ENCODE data around the gene GREM2.

The GREM2 gene

GRCh38 chr1:240611619-240612480, at the start of gene GREM2:
Gene GREM2, minus strand, starts transcription at chr1:240612155. Its CDS starts 118,680 bp downstream, at chr1:240493475.
- DNase-seq (ENCODE audit: low read depth in 2 of 2): peak; percentile 4 to 5

DNA sequence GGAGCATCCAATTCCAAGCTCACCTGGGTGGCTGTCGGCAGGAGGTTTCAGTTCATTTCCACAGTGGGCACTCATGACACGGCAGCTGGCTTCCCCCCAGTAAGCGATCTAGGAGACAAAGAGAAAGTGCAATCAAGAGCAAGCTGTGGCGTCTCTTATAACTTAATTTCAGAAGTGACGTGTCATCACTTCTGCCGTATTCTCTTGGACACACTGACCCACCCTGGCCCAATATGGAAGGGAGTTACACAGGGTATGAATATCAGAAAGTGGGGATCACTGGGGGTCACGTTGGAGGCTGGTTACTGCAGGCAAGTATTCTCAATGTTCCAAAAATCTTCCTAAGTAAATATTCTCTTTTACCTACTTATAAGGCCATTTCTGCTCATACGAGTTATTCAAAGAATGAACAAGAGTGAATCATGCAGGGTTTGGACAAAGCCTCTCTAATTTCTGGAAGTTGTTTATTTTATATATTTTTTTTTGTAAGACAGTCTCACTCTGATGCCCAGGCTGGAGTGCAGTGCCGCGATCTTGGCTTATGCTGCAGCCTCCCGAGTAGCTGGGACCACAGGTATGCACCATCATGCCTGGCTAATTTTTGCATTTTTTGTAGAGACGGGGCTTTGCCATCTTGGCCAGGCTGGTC, 46.5 kb upstream of the GREM2 start:
- DNase-seq (ENCODE audit: low read depth in 2 of 2): no peak

GRCh38 chr1:240656531-240656930, 44.6 kb upstream of the GREM2 start:
- DNase-seq (ENCODE audit: low read depth in 2 of 2): no peak

GRCh38 chr1:240652961-240653409, 41.0 kb upstream of the GREM2 start:
- no peak for DNase-seq (ENCODE audit: low read depth in 2 of 2)

DNA sequence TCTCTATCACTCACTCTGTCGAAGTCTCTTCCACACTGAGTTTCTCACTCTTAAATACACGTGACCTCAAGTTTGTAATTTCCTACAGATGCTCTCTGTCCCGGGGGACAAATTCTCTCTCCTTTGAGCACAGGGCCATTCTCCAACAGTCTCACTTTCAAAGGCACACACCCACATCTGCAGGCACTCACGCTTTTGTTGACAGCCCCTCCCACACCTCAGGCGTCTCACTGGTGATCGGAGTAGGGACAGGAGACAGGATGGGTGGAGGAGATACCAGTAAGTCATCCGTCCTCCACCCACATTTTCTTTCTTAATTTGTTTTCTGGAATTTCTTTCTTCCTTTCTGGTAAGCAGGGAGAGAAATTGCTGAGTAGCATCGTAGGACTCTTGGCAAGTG, 40.6 kb upstream of the GREM2 start:
- no peak for DNase-seq (ENCODE audit: low read depth in 2 of 2)

- DNase-seq (ENCODE audit: low read depth in 2 of 2): no peak
These were observed 38.9 kb upstream of the GREM2 start for GRCh38 chr1:240650877-240651276.

GRCh38 chr1:240649733-240650721, 38.1 kb upstream of the GREM2 start:
- DNase-seq (ENCODE audit: low read depth in 2 of 2): no peak

GRCh38 chr1:240646571-240647240, 34.8 kb upstream of the GREM2 start:
- no peak for DNase-seq (ENCODE audit: low read depth in 2 of 2)

GRCh38 chr1:240644732-240645131, 32.8 kb upstream of the GREM2 start:
- DNase-seq (ENCODE audit: low read depth in 2 of 2): no peak

DNA sequence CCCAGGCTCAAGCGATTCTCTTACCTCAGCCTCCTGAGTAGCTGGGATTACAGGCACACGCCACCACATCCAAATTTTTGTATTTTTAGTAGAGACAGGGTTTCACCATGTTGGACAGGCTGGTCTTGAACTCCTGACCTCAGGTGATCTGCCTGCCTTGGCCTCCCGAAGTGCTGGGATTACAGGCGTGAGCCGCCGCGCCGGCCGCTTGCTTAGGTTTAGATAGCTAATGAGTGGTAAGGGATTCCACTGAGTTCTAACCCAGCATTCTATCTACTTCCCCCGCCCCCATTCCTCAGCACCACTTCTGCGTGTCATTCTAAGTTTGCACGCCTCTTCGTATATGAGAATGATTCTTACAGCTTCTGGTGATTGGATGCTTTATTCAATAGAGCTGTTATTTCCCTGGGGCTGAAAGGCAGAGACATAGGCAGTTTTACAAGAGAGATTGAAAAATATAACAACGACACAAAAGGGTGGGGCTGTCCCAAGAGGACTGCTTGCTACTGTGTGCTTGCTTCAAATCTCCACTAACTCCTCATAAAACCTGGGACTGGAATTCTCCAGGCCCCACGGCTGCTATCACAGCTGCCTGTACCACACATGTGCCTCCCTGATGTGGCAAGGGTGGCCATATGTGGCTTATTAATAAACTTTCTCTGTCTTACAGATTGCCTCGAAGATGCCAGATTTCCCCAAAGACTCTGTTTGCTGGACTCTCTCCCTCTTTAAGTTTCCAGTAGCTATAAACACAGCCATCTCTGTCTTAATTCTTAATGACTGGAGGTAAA, 23.7 kb upstream of the GREM2 start:
- no peak for DNase-seq (ENCODE audit: low read depth in 2 of 2)

DNA sequence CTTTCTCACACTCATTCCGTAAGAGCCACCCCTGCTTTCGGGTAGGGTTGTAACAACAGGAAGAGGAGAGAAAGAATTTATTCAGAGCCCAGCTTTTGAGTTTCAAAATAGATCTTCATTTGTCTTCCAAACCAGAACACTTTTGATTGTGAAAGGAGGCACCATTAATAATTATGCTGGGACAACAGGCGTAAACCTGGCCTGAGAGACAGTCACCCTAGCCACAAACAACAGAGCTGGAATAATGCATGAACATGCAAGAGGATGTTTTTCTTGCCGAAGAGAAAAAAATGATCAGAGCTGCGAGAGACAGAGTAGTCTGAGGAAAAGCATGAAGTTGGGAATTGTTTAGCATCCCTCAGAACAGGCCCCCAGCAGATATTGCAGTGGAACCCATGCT, 18.5 kb upstream of the GREM2 start:
- DNase-seq (ENCODE audit: low read depth in 2 of 2): no peak

GRCh38 chr1:240621249-240621648, 9.3 kb upstream of the GREM2 start:
- no peak for DNase-seq (ENCODE audit: low read depth in 2 of 2)

DNA sequence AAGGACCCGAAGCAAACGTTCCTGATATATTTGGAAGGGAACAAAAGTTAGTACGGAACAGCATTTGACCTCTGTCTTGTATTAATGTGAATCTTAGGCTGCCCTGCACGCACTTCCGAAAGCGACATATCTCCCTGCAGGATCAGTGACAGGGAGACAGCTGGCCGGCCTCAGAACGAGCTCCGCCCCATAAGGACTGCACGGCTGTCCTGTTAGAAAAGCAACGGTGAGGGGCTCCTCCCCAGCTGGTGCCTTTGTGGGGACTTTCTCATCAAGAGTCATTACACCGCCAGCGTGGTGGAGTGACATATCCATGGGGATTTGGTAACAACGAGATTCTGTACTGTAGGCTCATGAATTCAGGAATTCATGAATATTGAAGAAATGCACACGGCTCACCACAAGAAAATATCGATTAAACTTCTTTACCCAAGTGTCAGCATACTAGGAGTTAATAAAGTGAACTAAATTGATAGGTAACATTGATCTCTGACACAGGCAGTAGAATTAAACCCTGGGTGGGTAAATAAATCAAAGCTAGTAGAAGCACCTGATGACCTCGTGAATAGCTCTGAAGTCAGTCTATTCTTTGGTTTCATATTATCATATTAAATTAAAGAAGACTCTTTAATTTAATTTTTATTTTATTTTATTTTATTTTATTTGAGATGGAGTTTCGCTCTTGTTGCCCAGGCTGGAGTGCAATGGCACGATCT, 8.1 kb upstream of the GREM2 start:
- no peak for DNase-seq (ENCODE audit: low read depth in 2 of 2)

GRCh38 chr1:240619357-240619756, 7.4 kb upstream of the GREM2 start:
- no peak for DNase-seq (ENCODE audit: low read depth in 2 of 2)

DNA sequence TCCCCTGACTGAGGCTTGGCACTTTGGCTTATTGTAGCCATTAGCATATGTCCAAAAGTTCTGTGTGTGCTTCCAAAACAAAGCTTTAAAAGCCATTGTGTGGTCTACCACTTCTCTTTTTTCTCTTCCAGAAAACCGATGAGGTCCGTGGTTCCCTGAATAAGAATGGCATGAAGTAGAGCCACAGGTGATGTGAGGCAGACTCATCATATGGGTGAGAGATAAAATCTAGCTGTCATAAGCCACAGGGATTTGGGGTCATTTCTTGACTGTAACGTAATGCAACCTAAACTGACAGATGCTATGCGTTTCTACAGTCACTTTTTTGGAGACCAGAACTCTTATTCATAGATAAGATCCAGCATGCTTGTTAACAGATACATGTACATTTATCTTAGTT, 7.0 kb upstream of the GREM2 start:
- no peak for DNase-seq (ENCODE audit: low read depth in 2 of 2)

- DNase-seq (ENCODE audit: low read depth in 2 of 2): no peak
These were observed 4.1 kb upstream of the GREM2 start for GRCh38 chr1:240616018-240616417.

GRCh38 chr1:240613356-240614142, 1.6 kb upstream of the GREM2 start:
- DNase-seq (ENCODE audit: low read depth in 2 of 2): no peak

GRCh38 chr1:240612811-240613210, 856 bp upstream of the GREM2 start:
- no peak for DNase-seq (ENCODE audit: low read depth in 2 of 2)

DNA sequence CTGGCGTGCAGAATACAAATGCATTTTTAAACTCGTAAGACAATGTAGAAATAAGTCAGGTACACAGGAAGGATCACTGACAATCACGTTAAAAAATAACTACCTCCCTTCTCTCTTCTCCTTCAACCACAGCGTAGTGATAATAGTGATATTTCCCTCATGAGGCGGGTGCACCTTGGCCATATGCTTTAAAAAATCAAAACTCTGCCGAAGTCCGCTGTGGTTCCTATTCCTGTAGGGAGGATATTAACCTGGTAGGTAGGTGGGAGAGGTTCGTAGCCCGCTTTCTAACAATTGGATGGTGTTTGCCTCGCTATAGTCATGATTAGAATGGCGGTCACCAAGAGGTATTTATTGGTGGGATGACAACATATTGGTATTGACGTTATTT, 732 bp downstream of the GREM2 start:
- no peak for DNase-seq (ENCODE audit: low read depth in 2 of 2)
